Amygdala (tissue), 56 donors: ENCODE results near the gene GNAZ.
"Not testable (repeated sequence)": the region's sequence is repeated elsewhere in the genome, so short reads cannot be mapped to it uniquely, and the experiment has no call there.

ENCODE experiments used
- DNase-seq, 56 donors: peaks; one replicate each; lab custom pipeline; 2025; lab: John Stamatoyannopoulos, UW

Gene GNAZ

GRCh38 chr22:23127055-23127756, 56.9 kb downstream of the GNAZ start:
- no peak for DNase-seq

GRCh38 chr22:23127788-23128187, 57.5 kb downstream of the GNAZ start:
- no peak for DNase-seq

GRCh38 chr22:23128269-23129108, 58.2 kb downstream of the GNAZ start:
- peak in 55 of 56 donors; percentile 26 to 91 (median 77) for DNase-seq

- DNase-seq, result no peak
These were observed 58.8 kb downstream of the GNAZ start for GRCh38 chr22:23129149-23129548.

GRCh38 chr22:23130697-23131096, 60.4 kb downstream of the GNAZ start:
- no peak for DNase-seq

GRCh38 chr22:23131931-23132330, 61.6 kb downstream of the GNAZ start:
- no peak for DNase-seq

DNA sequence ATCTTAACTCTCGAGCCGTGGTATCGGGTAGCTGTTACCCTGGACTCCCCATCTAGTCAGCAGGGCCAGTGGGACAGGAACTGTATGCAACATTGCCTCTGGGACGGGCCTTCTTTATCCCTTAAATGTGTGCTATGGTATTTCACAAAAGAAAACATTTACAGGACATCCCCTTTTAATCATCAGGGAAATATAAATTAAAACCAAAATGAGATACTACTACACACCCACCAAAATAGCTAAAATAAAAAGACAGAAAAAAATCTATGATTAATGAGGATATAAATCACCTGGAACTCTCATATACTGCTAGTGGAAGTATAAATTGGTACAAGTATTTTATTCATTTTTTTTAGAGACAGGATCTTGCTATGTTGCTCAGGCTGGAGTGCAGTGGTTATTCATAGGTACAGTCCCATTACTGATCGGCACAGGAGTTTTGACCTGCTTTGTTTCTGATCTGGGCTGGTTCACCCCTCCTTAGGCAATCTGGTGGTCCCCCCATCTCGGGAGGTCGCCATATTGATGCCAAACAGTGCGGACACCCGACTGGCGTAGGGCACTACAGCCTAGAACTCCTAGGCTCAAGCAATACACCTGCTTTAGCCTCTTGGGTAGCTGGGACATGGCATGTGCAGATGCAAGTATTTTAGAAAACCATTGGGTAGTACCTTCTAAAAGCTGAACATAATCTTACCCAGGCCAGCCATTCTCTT, 62.2 kb downstream of the GNAZ start:
- DNase-seq, result no peak

DNA sequence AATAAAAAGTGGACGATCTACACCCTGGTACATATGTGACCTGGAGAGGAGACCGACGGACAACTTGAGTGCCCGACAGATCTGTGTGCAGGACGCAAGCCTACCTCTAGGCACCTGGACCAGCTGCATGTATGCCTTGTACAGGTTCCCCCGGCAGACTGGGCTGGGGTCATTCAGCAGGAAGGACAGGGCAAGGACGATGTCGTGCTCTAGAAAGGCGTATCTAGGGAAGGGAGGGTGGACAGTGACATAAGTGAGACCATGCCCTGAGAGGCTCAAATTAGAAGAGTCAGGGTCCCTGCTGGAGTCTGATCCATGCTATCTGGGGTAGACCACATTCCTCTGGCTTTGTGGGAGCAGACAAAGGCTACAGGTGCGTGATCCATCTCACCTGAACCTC, 63.6 kb downstream of the GNAZ start:
- DNase-seq, result no peak

DNA sequence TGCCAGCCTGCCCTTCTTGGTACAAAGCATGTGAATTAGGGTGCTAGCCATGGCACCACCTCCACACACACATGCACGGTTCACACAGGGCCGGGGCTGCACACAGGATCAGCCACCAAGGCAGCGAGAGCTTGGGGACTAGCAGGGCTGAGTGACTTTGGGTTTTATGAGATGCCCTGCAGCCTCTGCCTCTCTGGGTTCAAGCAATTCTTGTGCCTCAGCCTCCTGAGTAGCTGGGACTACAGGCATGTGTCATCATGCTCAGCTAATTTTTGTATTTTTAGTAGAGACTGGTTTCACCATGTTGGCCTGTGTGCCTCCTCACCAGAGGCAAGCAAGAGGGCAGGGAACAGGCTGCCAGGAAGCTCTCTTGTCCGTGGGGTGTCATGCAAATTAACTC, 66.7 kb downstream of the GNAZ start:
- not testable (repeated sequence) for DNase-seq

GRCh38 chr22:23137468-23137867, 67.1 kb downstream of the GNAZ start:
- DNase-seq, result no peak

GRCh38 chr22:23137905-23138561, 67.7 kb downstream of the GNAZ start:
- DNase-seq, result peak in 5 of 56 donors; percentile 17 to 50 (median 23)

GRCh38 chr22:23138584-23139435, 68.5 kb downstream of the GNAZ start:
- DNase-seq, result no peak

DNA sequence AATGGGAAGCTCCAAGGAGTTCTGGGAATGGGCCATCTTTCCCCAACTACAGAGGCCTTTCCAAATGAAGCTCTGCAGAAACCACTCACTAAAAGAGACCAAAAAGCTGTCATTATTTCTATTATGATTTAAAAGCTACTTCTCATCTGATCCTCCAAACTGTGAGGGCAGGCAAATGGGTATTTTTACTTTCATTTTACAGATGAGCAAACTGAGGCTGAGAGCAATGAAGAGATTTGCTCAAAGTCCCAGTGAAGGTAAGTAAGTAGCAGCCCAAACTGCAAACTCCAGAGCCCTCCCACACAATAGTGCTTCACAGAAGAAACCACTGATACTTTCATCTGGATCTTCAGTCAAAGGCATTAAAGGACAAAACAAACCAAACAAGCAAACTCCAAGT, 70.1 kb downstream of the GNAZ start:
- no peak for DNase-seq

GRCh38 chr22:23142546-23143105, 72.3 kb downstream of the GNAZ start:
- no peak for DNase-seq

GRCh38 chr22:23143119-23143518, 72.8 kb downstream of the GNAZ start:
- DNase-seq, result no peak

DNA sequence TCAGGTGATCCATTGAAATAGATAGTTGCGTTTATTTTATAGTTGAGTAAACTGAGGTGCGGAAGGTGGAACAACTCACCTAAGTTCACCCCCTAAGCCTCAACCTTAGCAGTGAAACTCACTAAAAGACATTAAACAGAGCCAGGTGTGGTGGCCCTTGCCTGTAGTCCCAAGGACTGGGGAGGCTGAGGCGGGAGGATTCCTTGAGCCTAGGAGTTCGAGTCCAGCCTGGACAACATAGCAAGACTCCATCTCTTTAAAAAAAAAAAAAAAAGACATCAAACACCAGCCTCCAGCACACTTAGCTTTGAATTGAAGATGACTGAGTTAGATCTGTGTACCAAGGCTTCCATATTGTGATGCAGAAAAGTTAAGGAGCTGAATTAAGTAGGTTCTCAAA, 74.1 kb downstream of the GNAZ start:
- DNase-seq, result no peak

DNA sequence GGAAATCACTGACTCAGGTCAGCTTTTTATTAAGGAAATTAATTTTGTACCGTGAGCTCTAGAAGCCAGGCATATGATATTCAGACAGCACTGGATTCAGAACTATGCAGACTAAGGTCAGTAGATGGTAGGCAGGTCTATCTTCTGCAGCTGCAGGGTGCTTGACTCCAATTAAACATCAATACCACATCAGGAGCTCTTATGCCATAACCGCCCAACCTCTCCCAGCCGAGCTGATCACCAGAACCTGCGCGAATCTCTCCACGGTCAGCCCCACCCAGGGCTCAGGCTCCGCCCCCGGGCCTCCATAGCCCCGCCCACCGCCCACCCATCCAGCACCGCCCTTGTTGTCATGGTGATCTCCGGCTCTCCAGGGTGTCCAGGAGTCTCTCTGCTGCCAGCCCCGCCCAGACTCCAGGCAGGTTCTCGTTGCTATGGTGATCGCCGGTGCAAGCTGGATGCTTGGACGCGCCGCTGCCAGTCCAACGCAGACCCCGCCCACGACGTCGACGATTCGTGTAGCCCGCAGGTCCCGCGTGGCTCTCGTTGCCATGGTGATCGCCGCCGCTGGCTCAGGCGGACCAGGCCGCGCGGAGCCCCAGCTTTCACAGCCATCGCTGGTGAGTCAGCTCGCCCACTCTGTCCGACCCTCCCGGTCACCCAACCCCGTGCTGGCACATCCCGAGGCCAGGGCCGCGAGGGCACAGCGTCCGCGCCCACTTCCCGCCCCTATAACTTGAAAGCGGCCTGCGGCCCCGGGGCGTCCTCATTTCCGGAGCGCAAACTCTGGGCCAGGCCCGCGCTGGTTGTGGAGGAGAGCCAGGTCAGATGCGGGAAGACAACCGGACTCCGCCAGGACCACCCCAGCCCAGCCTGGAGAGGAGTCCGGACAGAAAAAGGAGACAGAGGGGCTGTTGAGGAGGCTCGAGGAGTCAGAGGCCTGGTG, 74.9 kb downstream of the GNAZ start, which contains the start of gene RAB36:
Gene RAB36, plus strand, starts transcription at position 546 of the 946 bp plus-strand sequence. CDS start 1,140 bp downstream, outside the sequence.
- peak; percentile 26 to 100 (median 92) for DNase-seq

DNA sequence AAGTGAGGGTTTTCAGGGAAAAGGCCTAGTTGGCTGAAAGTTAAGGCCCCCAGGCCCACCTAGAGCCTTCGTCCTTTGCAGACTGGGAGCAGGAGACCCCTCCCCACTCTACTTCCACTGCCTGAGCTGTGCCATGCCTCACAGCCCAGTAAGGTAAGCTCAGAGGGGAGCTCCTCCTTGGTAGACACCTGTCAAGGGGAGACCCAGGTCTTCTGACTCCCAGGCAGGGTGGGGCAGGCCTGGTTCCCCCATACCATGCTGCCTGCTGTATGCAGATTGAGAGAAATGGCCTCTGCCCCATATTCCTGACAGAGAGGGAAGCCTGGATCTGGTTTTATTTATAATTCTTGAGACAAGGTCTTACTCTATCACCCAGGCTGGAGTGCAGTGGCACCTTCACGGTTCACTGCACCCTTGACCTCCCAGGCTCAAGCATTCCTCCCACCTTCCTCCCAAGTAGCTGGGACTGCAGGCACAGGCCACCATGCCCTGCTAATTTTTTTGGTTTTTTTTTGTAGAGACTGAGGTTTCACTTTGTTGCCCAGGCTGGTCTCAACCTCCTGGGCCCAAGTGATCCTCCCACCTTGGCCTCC, 75.7 kb downstream of the GNAZ start:
- DNase-seq, result no peak
